ENCODE data around the gene TRMU.

- TF ChIP-seq CTCF (IDR thresholded peaks at IDR 0.05): no peak
- no peak for TF ChIP-seq TCF7L2 (IDR thresholded peaks at IDR 0.05; ENCODE audit: low read depth, low read length)
Observed at GRCh38 chr22:46330426-46330825, 5.1 kb upstream of the TRMU start.
